Measurements from ENCODE around the gene GP5.
A peak's percentile ranks its signal among the peaks of the same experiment; 100 is the strongest.

GP5 gene

GRCh38 chr3:194424373-194424772 lies 25.3 kb upstream of the GP5 start:
- H3K9me3 Mint-ChIP-seq = no peaks in the 10 kb centered on the region
- no peak overlapping the region for H3K27ac Mint-ChIP-seq
- H3K36me3 Mint-ChIP-seq (ENCODE audit: low read depth) = peaks cover 46% of the 10 kb centered on the region
- no peaks in the 10 kb centered on the region for H3K27me3 Mint-ChIP-seq (ENCODE audit: low read depth)
- no peaks in the 10 kb centered on the region for H3K4me1 Mint-ChIP-seq
- TF ChIP-seq, protein P1, sequence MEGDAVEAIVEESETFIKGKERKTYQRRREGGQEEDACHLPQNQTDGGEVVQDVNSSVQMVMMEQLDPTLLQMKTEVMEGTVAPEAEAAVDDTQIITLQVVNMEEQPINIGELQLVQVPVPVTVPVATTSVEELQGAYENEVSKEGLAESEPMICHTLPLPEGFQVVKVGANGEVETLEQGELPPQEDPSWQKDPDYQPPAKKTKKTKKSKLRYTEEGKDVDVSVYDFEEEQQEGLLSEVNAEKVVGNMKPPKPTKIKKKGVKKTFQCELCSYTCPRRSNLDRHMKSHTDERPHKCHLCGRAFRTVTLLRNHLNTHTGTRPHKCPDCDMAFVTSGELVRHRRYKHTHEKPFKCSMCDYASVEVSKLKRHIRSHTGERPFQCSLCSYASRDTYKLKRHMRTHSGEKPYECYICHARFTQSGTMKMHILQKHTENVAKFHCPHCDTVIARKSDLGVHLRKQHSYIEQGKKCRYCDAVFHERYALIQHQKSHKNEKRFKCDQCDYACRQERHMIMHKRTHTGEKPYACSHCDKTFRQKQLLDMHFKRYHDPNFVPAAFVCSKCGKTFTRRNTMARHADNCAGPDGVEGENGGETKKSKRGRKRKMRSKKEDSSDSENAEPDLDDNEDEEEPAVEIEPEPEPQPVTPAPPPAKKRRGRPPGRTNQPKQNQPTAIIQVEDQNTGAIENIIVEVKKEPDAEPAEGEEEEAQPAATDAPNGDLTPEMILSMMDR (IDR thresholded peaks at IDR 0.05; ENCODE audit: unreplicated experiment in 3 of 3) = no peak
- no peak overlapping the region for H3K4me3 Mint-ChIP-seq

DNA sequence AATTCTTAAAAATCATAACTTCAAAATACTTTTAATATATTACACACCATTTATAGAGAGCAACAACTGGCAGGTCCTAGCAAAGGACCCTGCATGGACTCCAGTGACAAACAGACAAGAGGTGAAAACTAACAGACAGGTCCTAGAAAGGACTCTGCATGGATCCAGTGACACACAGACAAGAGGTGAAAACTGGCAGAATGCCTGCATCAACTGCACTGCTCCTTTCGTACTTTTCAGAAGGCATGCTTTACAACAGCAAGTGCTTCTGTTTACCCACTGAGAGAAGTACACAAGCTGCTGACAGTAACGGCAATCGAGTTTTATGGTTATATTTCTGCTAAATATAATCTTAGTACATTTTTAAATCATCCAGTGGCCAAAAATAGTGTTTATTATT lies 24.3 kb upstream of the GP5 start:
- H3K9me3 Mint-ChIP-seq = no peaks in the 10 kb centered on the region
- TF ChIP-seq, protein P1 (IDR thresholded peaks at IDR 0.05; ENCODE audit: unreplicated experiment in 3 of 3) = no peak
- peaks cover 51% of the 10 kb centered on the region for H3K36me3 Mint-ChIP-seq (ENCODE audit: low read depth)
- H3K4me3 Mint-ChIP-seq = no peak overlapping the region
- no peak overlapping the region for H3K27ac Mint-ChIP-seq
- no peaks in the 10 kb centered on the region for H3K27me3 Mint-ChIP-seq (ENCODE audit: low read depth)
- H3K4me1 Mint-ChIP-seq = no peaks in the 10 kb centered on the region

DNA sequence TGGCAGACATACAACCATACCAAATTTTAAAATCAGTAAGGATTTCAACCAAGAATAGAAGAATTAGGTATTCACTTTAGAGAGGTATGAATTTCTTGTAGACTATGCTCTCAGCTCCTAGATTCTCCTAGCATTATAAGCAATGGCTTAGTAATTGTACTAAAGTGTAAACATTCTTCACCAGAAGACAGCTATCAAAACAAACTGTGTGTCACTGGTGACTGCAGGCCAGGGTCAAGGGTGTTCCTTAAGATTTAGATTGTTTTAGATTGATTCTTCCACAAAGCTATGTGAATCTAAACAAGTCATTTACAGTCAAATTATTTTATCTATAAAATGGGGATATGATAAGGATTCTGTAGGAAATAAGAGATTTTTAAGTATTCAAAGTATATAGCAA lies 23.1 kb upstream of the GP5 start:
- no peaks in the 10 kb centered on the region for H3K9me3 Mint-ChIP-seq
- no peaks in the 10 kb centered on the region for H3K4me1 Mint-ChIP-seq
- H3K36me3 Mint-ChIP-seq (ENCODE audit: low read depth) = peaks cover 48% of the 10 kb centered on the region
- peak overlapping the region in 1 of 3 experiments; percentile 11 for H3K27ac Mint-ChIP-seq
- no peaks in the 10 kb centered on the region for H3K27me3 Mint-ChIP-seq (ENCODE audit: low read depth)
- no peak overlapping the region for H3K4me3 Mint-ChIP-seq
- TF ChIP-seq, protein P1 (IDR thresholded peaks at IDR 0.05; ENCODE audit: unreplicated experiment in 3 of 3) = no peak

DNA sequence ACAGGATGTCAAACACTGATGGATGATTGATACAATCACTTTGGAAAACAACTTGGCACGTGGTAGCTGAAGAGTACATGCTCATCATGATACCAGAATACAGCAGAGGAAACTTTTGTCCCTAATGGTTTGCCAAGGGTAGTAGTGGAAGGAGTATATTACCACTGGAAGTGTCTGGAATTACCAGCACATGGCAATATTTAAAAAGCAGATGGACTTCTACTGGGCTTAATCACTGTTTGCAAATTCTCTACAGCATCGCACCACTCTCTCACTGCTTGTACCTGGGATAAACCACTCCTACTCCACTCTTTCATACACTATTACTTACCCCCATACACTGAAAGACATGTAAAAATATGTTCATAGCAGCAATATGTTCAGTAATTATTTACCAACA lies 19.6 kb upstream of the GP5 start:
- H3K4me1 Mint-ChIP-seq = no peaks in the 10 kb centered on the region
- H3K4me3 Mint-ChIP-seq = no peak overlapping the region
- no peaks in the 10 kb centered on the region for H3K9me3 Mint-ChIP-seq
- H3K36me3 Mint-ChIP-seq (ENCODE audit: low read depth) = peaks cover 46% of the 10 kb centered on the region
- TF ChIP-seq, protein P1 (IDR thresholded peaks at IDR 0.05; ENCODE audit: unreplicated experiment in 3 of 3) = no peak
- H3K27ac Mint-ChIP-seq = no peak overlapping the region
- no peaks in the 10 kb centered on the region for H3K27me3 Mint-ChIP-seq (ENCODE audit: low read depth)

DNA sequence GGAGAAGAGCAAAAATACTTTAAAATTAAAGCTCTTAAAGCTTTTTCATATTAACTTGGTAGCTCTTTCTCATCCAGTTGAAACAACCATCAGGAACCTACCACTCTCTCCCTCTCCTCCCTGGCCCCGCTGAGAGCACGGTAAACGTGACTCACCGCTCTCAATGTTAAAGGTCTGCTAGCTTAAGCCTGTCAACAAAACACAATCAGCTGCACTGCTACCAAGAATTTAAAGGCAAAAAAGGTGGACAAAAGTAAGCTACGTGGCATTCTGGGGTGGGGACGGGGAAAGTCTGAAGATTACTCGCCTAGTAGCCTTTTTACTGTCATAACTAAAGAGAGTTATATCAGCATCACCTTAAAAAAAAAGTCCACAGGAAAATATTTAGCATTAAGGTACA lies 8.4 kb upstream of the GP5 start:
- Mint-ChIP-seq H3K4me1 (no peaks in the 10 kb centered on the region), H3K36me3 (ENCODE audit: low read depth) (peaks cover 21% of the 10 kb centered on the region), H3K27me3 (ENCODE audit: low read depth) (no peaks in the 10 kb centered on the region), H3K4me3 (no peak overlapping the region), H3K27ac (no peak overlapping the region), H3K9me3 (no peaks in the 10 kb centered on the region)
- TF ChIP-seq, protein P1 (IDR thresholded peaks at IDR 0.05; ENCODE audit: unreplicated experiment in 3 of 3) = no peak

DNA sequence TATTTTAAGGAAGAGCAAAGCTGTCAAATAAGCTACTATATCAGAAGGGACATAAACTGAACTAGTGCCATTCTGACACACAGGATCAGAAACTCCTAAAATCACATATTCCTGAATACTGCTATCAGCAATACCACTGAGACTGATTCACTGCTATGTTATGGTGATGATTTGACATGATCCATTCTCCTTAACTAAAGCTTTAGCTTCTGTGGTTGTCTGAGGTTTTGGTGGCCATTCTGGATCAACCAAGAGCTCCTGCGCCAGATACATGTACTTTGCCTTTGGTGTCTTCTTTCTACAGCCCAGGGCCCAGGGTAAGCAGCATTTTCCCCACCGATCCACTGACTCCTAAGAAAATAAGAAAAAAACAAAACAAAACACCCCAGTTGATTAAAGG lies 6.7 kb upstream of the GP5 start:
- Mint-ChIP-seq H3K4me3 (no peak overlapping the region), H3K9me3 (no peaks in the 10 kb centered on the region), H3K4me1 (no peaks in the 10 kb centered on the region), H3K36me3 (ENCODE audit: low read depth) (peaks cover 17% of the 10 kb centered on the region), H3K27me3 (ENCODE audit: low read depth) (no peaks in the 10 kb centered on the region), H3K27ac (no peak overlapping the region)
- TF ChIP-seq, protein P1 (IDR thresholded peaks at IDR 0.05; ENCODE audit: unreplicated experiment in 3 of 3) = no peak
